ENCODE measurements around the gene SCIN. TPM values are rescaled to one million over a fixed set of nuclear protein-coding genes. Genes with fewer than 3 reads are reported as not detected.

Gene SCIN
- total and polyA plus RNA-seq, 2 experiments from 2014 or later = 0.32 to 0.64 TPM

DNA sequence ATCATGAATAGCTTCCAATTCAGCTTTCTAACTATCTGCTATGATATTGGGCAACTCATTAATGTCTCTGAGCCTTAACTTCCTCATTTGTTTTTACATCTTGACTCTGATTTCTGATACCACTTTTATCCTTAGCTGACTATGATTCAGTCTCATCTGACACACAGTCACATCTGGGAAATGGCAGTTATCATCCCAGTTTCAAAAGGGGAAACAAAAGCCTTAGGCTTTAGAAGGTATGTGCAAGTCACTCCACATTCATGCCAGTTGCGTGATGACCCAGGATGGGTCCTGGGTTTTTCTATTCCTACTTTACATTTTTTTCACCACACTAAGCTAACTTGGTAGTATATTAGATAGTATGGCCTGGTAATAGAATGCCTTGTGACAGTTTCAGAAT lies 12.7 kb downstream of the SCIN start:
- H3K36me3 ChIP-seq (ENCODE audit: low read depth) = no peaks in the 10 kb centered on the region
- peak; percentile 47 for DNase-seq
- H3K27ac ChIP-seq = no peak overlapping the region
- H3K9me3 ChIP-seq (ENCODE audit: low read depth) = no peaks in the 10 kb centered on the region
- H3K79me2 ChIP-seq (ENCODE audit: insufficient read depth) = no peaks in the 10 kb centered on the region
- in situ Hi-C loops (cut with MboI) = no loop called here
- no peak overlapping the region for H3K9ac ChIP-seq
- no peaks in the 10 kb centered on the region for H4K20me1 ChIP-seq (ENCODE audit: insufficient read depth)
- H3F3A ChIP-seq (ENCODE audit: insufficient read depth) = 0 out of 2 replicates have a peak, but pooled peaks cover 7% of the 10 kb centered on the region
- H3K4me2 ChIP-seq (ENCODE audit: unreplicated experiment) = no peak overlapping the region
- peaks cover 39% of the 10 kb centered on the region for H3K4me1 ChIP-seq (ENCODE audit: insufficient read depth)
- no peak overlapping the region for H3K4me3 ChIP-seq
- no peak for TF ChIP-seq EZH2phosphoT487 (IDR thresholded peaks at IDR 0.05; ENCODE audit: insufficient read depth, low read depth)
- TF ChIP-seq EZH2 (IDR thresholded peaks at IDR 0.05; ENCODE audit: insufficient read depth, poor library complexity, severe bottlenecking) = no peak
- WGBS, 2 experiments (ENCODE audit: low coverage in 1 of 2, low lambda C conversion rate in 2 of 2, missing lambda C conversion rate in 2 of 2) = 68 to 70% methylated on average over 1 of the region's 1 CpG
- H3K27me3 ChIP-seq (replicated peaks; ENCODE audit: insufficient read depth) = no peaks in the 10 kb centered on the region
- H3K9me2 ChIP-seq (ENCODE audit: insufficient read depth) = no peaks in the 10 kb centered on the region
- H2AFZ ChIP-seq = no peak overlapping the region

DNA sequence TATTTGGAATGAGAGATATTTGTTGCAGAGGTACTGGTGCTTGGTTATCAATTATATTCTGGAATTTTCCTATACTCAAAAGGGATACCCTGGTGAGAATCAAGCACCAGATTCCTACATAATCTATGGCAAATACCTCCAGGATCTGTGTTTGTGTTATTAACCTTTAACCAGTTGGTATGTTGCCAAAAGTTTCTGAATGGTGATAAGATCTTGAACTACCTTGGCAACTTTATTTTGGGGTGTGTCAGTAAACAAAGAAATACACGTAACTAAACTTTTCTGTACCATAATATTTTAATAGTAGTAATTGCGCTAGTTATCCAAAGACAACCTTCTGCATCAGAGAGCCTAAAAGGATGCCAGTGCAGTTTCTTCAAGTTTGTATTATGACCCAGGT lies 13.4 kb downstream of the SCIN start:
- 79% methylated on average over 2 of the region's 2 CpGs for WGBS, 2 experiments (ENCODE audit: low coverage in 1 of 2, low lambda C conversion rate in 2 of 2, missing lambda C conversion rate in 2 of 2)

DNA sequence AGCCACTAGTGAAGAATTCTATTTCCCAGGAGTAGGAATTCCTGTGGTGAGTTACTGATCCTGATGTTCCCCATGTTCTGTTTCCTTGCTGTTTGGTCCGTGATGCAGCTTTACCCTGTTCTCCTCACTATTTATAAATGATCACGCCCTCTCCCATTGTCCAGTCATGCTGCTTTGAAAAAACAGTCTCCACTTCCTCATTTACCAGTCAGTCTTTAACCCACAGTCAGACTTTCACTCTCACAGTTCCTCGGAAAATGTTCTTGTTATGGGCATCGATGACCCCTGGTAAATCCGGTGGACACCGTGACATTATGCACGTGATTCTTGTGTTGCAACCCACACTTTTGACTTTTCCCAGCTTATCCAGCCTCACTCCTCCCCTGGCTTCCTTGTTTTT lies 14.4 kb downstream of the SCIN start:
- no peaks in the 10 kb centered on the region for H3K9me2 ChIP-seq (ENCODE audit: insufficient read depth)
- H4K20me1 ChIP-seq (ENCODE audit: insufficient read depth) = no peaks in the 10 kb centered on the region
- H2AFZ ChIP-seq = peak overlapping the region; percentile 48
- peak overlapping the region; percentile 71 for H3K27ac ChIP-seq
- H3K79me2 ChIP-seq (ENCODE audit: insufficient read depth) = no peaks in the 10 kb centered on the region
- 62 to 65% methylated on average over 7 of the region's 7 CpGs for WGBS, 2 experiments (ENCODE audit: low coverage in 1 of 2, low lambda C conversion rate in 2 of 2, missing lambda C conversion rate in 2 of 2)
- H3K36me3 ChIP-seq (ENCODE audit: low read depth) = no peaks in the 10 kb centered on the region
- TF ChIP-seq EZH2phosphoT487 (IDR thresholded peaks at IDR 0.05; ENCODE audit: insufficient read depth, low read depth) = no peak
- H3K4me2 ChIP-seq (ENCODE audit: unreplicated experiment) = peak overlapping the region; percentile 28
- peaks cover 39% of the 10 kb centered on the region for H3K4me1 ChIP-seq (ENCODE audit: insufficient read depth)
- DNase-seq = peak; percentile 66
- H3K9me3 ChIP-seq (ENCODE audit: low read depth) = no peaks in the 10 kb centered on the region
- in situ Hi-C loops (cut with MboI) = no loop called here
- peak overlapping the region; percentile 28; the same call in 1 of the 2 replicates for H3K9ac ChIP-seq
- no peak overlapping the region for H3K4me3 ChIP-seq
- 0 out of 2 replicates have a peak, but pooled peaks cover 7% of the 10 kb centered on the region for H3F3A ChIP-seq (ENCODE audit: insufficient read depth)
- H3K27me3 ChIP-seq (replicated peaks; ENCODE audit: insufficient read depth) = no peaks in the 10 kb centered on the region

More for the DNA sequence above, 13.4 kb downstream of the SCIN start:
- H3K36me3 ChIP-seq (ENCODE audit: low read depth) = no peaks in the 10 kb centered on the region
- H3K4me3 ChIP-seq = no peak overlapping the region
- no peaks in the 10 kb centered on the region for H3K9me3 ChIP-seq (ENCODE audit: low read depth)
- H3K4me2 ChIP-seq (ENCODE audit: unreplicated experiment) = no peak overlapping the region
- H3F3A ChIP-seq (ENCODE audit: insufficient read depth) = 0 out of 2 replicates have a peak, but pooled peaks cover 7% of the 10 kb centered on the region
- H3K9ac ChIP-seq = no peak overlapping the region
- H3K27ac ChIP-seq = peak overlapping the region; percentile 71; the same call in 1 of the 2 replicates
- H3K27me3 ChIP-seq (replicated peaks; ENCODE audit: insufficient read depth) = no peaks in the 10 kb centered on the region
- no peaks in the 10 kb centered on the region for H4K20me1 ChIP-seq (ENCODE audit: insufficient read depth)
- TF ChIP-seq EZH2phosphoT487 (IDR thresholded peaks at IDR 0.05; ENCODE audit: insufficient read depth, low read depth) = no peak
- TF ChIP-seq EZH2 (IDR thresholded peaks at IDR 0.05; ENCODE audit: insufficient read depth, poor library complexity, severe bottlenecking) = no peak
- no peaks in the 10 kb centered on the region for H3K9me2 ChIP-seq (ENCODE audit: insufficient read depth)
- peaks cover 39% of the 10 kb centered on the region for H3K4me1 ChIP-seq (ENCODE audit: insufficient read depth)
- no peak for DNase-seq
- no peak overlapping the region for H2AFZ ChIP-seq
- H3K79me2 ChIP-seq (ENCODE audit: insufficient read depth) = no peaks in the 10 kb centered on the region
- in situ Hi-C loops (cut with MboI) = no loop called here

DNA sequence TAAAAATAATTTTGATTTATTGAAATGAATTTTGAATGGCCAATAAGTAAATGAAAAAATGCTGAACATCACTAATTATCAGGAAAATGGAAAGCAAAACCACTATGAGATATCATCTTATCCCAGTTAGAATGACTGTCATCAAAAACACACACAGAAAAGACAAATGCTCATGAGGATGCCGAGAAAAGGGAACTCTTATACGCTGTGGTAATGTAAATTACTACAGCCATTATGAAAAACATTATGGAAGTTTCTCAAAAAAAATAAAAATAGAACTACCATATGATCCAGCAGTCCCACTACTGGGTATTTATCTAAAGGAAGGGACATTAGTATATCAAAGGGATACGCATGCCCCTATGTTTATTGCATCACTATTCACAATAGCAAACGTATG lies 15.8 kb downstream of the SCIN start:
- no peak overlapping the region for H3K4me3 ChIP-seq
- H3K79me2 ChIP-seq (ENCODE audit: insufficient read depth) = no peaks in the 10 kb centered on the region
- no peak overlapping the region for H3K4me2 ChIP-seq (ENCODE audit: unreplicated experiment)
- H3K4me1 ChIP-seq (ENCODE audit: insufficient read depth) = peaks cover 37% of the 10 kb centered on the region
- H3K9me3 ChIP-seq (ENCODE audit: low read depth) = no peaks in the 10 kb centered on the region
- WGBS, 2 experiments (ENCODE audit: low coverage in 1 of 2, low lambda C conversion rate in 2 of 2, missing lambda C conversion rate in 2 of 2) = 59 to 60% methylated on average over 4 of the region's 4 CpGs
- no peaks in the 10 kb centered on the region for H4K20me1 ChIP-seq (ENCODE audit: insufficient read depth)
- 0 out of 2 replicates have a peak, but pooled peaks cover 7% of the 10 kb centered on the region for H3F3A ChIP-seq (ENCODE audit: insufficient read depth)
- TF ChIP-seq EZH2 (IDR thresholded peaks at IDR 0.05; ENCODE audit: insufficient read depth, poor library complexity, severe bottlenecking) (no peak), EZH2phosphoT487 (IDR thresholded peaks at IDR 0.05; ENCODE audit: insufficient read depth, low read depth) (no peak)
- H3K27me3 ChIP-seq (replicated peaks; ENCODE audit: insufficient read depth) = no peaks in the 10 kb centered on the region
- no peak for DNase-seq
- H3K9me2 ChIP-seq (ENCODE audit: insufficient read depth) = no peaks in the 10 kb centered on the region
- no peaks in the 10 kb centered on the region for H3K36me3 ChIP-seq (ENCODE audit: low read depth)
- no peak overlapping the region for H2AFZ ChIP-seq
- H3K27ac ChIP-seq = no peak overlapping the region
- no peak overlapping the region for H3K9ac ChIP-seq
- in situ Hi-C loops (cut with MboI) = no loop called here
